Measurements from ENCODE around the gene LRRFIP1.

DNA sequence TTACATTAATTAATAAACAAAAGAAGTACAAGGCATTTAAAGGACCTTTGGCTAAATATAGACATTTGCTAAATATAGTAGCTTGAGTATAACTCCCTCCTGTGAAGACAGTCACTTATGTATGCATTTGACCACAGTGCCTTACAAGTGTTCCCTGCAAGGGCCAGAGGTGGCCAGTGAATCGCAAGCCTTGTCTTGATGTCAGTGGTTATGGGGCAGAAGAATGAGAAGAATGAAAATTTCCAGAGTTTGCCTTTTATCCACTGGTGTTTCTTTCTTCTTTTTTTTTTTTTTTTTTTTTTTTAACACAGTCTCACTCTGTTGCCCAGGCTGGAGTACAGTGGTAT is 1.8 kb downstream of the LRRFIP1 start:
- TF ChIP-seq, protein P1, sequence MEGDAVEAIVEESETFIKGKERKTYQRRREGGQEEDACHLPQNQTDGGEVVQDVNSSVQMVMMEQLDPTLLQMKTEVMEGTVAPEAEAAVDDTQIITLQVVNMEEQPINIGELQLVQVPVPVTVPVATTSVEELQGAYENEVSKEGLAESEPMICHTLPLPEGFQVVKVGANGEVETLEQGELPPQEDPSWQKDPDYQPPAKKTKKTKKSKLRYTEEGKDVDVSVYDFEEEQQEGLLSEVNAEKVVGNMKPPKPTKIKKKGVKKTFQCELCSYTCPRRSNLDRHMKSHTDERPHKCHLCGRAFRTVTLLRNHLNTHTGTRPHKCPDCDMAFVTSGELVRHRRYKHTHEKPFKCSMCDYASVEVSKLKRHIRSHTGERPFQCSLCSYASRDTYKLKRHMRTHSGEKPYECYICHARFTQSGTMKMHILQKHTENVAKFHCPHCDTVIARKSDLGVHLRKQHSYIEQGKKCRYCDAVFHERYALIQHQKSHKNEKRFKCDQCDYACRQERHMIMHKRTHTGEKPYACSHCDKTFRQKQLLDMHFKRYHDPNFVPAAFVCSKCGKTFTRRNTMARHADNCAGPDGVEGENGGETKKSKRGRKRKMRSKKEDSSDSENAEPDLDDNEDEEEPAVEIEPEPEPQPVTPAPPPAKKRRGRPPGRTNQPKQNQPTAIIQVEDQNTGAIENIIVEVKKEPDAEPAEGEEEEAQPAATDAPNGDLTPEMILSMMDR (IDR thresholded peaks at IDR 0.05; ENCODE audit: low read depth, low read length) = no peak
- no peak for TF ChIP-seq EZH2phosphoT487 (IDR thresholded peaks at IDR 0.05; ENCODE audit: low read depth)
